Placental pericyte (primary cell): ENCODE data around the gene UTP15. TPM values are rescaled to one million over a fixed set of nuclear protein-coding genes. Genes with fewer than 3 reads are reported as not detected.

Source experiments
- total RNA-seq: library from RNA; depleted of rRNA; stranded (reverse); fragments of >200 nt; gene quantifications from 2 replicates; pipeline ENCODE4 v1.2.3, GENCODE V29; 2012

Gene UTP15, protein sequence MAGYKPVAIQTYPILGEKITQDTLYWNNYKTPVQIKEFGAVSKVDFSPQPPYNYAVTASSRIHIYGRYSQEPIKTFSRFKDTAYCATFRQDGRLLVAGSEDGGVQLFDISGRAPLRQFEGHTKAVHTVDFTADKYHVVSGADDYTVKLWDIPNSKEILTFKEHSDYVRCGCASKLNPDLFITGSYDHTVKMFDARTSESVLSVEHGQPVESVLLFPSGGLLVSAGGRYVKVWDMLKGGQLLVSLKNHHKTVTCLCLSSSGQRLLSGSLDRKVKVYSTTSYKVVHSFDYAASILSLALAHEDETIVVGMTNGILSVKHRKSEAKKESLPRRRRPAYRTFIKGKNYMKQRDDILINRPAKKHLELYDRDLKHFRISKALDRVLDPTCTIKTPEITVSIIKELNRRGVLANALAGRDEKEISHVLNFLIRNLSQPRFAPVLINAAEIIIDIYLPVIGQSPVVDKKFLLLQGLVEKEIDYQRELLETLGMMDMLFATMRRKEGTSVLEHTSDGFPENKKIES
- 22.3 and 45.0 TPM in 2 replicates for total RNA-seq

GRCh38 chr5:73565139-73565968, at the start of gene UTP15, which contains the start of gene ANKRA2:
Gene UTP15 (plus strand): TSS chr5:73565743. CDS start chr5:73567345, 1,602 bp downstream.
Gene ANKRA2 (minus strand): TSS chr5:73565639. CDS start chr5:73562881, 2,758 bp downstream.

DNA sequence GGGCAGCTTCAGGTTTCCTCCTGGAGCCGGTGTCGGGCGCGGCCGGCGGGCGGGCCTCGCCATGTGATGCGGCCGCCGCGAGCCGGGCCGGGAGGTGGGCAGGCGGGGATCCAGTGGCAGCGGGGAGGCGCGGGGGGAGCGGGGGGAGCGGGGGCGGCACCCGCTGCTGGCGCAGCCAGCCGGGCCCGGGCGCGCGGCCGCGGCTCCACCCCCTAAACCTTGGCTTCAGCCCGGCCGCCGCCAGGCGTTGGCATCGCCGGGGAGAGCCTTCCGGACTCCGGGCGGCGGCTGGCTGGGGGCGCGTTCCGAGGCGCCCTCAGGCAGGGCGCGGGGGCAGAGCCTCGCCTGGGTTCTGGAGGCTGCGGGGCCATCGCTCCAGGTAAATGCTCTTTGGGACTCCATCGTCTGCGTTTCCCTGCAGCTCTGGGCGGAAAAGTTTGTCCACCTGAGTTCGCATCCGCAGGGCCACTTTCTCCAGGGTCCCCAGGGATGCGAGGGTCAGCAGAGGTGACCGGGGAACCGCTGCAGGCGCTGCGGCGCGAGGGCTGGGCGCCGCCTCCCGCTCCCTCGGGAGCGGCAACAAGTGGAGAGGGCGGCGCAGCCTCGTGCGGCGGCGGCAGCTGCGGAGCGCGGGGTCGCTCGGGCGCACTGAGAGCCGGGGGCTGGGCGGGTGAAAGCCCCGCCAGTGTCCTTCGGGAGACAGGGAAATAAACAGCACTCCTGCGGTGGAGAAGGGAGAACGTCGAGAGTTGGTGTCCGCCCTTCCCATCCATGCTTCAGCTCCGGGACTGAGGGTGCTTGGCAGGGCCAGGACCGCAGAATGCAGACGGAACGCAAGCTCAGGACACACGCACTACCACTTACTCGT, 60.6 kb downstream of the UTP15 start, which contains the start of gene ARHGEF28:
ARHGEF28 (plus strand) TSS at position 253 of the 868 bp plus-strand sequence. CDS start 58,656 bp downstream, outside the sequence.

Other genes starting within 250 kb of the UTP15 start
- gene FOXD1, start 117.0 kb upstream of the UTP15 start, total RNA-seq, result 2.4 and 23.6 TPM in 2 replicates
- 265 and 383 TPM in 2 replicates for gene BTF3, start 67.3 kb upstream of the UTP15 start, total RNA-seq
- 15.3 and 16.9 TPM in 2 replicates for gene ANKRA2, start 104 bp upstream of the UTP15 start, total RNA-seq
- gene ARHGEF28, start 60.5 kb downstream of the UTP15 start, total RNA-seq, result 14.7 and 39.2 TPM in 2 replicates